HG03095 (cell line): ENCODE data around the gene ZMIZ2.
A peak's percentile ranks its signal among the peaks of the same experiment; 100 is the strongest.
"Not testable (repeated sequence)": the region's sequence is repeated elsewhere in the genome, so short reads cannot be mapped to it uniquely, and the experiment has no call there.

ENCODE experiments used
- ATAC-seq: cut with Tn5 transposase; IDR thresholded peaks from one replicate; pipeline ENCODE4 v1.9.1; 2021; ENCODE audit warnings: moderate library complexity; ENCODE audit not compliant: unreplicated experiment

ZMIZ2 gene

DNA sequence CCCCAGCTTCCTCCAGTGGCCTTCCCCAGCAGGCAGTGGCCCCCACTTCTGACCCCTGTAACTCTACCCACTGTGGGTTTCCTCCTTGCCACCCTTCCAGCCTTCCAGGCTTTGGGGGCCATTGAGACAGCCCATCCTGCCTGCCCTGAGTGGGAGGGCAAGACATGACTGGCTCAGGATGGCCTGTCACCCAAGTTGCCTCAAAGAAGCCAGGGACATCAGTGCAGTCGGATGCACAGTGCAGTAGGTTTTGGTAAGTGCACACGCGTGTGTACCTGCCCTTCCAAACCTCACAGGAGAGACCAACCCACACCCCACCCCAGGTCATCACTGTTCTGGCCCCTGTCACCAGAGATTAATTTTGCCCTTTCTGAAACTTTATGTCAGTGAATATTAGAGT is 22.7 kb downstream of the ZMIZ2 start:
- ATAC-seq: no peak

DNA sequence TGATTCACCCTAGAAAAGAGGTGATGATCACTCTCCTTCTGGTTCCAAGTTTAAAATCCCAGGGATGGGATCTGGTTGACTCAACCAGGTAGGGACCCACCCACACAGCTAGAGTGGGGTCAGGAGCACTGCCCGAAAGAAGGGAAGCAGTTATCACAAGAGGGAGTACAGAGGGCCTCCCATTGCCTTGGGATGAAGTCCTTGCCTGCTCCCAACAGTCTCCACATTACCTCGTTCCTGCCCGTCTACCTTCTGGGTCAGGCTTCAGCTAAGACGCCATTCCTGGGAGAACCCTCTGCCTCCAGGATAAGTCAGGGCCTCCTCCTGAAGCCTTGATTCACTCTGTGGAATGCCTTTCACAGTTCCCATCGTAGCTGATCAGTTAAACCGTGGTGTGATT is 23.8 kb downstream of the ZMIZ2 start:
- no peak for ATAC-seq

GRCh38 chr7:44772867-44773266 is 24.2 kb downstream of the ZMIZ2 start:
- ATAC-seq: no peak

DNA sequence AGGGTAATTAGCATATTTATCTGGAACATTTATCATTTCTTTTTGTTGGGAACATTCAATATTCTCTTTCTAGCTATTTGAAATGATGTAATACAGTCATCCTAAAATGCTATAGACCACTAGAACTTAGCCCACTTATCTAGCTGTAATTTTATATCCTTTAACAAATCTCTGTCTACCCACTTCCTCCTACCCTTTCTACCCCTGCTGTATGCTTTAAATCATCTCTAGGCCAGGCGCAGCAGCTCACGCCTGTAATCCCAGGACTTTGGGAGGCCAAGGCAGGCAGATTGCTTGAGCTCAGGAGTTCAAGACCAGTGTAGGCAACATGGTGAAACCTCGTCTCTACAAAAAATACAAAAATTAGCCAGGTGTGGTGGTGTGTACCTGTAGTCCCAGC is 25.8 kb downstream of the ZMIZ2 start:
- ATAC-seq: not testable (repeated sequence)

GRCh38 chr7:44775383-44776107 is 26.9 kb downstream of the ZMIZ2 start:
- ATAC-seq: no peak

GRCh38 chr7:44776211-44776610 is 27.6 kb downstream of the ZMIZ2 start:
- ATAC-seq: no peak

- no peak for ATAC-seq
Observed at GRCh38 chr7:44782460-44782859, 33.8 kb downstream of the ZMIZ2 start.

GRCh38 chr7:44783407-44783806 is 34.8 kb downstream of the ZMIZ2 start:
- no peak for ATAC-seq

- no peak for ATAC-seq
Observed at GRCh38 chr7:44784364-44784763, 35.7 kb downstream of the ZMIZ2 start.

- ATAC-seq: not testable (repeated sequence)
Observed at GRCh38 chr7:44785218-44785617, 36.6 kb downstream of the ZMIZ2 start.

DNA sequence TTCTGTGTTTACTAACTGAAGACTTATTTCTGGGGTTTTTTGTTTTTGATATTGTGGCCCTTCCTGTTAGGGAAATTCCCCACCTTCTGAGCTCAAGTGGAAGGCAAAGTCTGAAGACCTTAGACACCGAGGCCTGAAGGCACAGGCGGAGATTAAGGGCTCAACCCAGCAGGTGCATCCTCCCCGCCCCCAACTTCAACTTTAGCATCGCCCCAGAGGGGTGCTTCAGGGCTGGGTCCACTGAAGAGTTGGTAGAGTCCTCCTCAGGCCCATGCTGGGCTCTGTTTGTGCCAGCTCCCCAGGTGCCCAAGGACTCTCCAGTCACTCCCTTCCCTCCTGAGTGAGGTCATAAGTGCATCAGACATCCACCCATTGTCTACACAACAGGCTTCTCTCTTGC is 38.4 kb downstream of the ZMIZ2 start:
- no peak for ATAC-seq

GRCh38 chr7:44787762-44788161 is 39.1 kb downstream of the ZMIZ2 start:
- no peak for ATAC-seq

GRCh38 chr7:44789990-44790389 is 41.3 kb downstream of the ZMIZ2 start:
- ATAC-seq: no peak

DNA sequence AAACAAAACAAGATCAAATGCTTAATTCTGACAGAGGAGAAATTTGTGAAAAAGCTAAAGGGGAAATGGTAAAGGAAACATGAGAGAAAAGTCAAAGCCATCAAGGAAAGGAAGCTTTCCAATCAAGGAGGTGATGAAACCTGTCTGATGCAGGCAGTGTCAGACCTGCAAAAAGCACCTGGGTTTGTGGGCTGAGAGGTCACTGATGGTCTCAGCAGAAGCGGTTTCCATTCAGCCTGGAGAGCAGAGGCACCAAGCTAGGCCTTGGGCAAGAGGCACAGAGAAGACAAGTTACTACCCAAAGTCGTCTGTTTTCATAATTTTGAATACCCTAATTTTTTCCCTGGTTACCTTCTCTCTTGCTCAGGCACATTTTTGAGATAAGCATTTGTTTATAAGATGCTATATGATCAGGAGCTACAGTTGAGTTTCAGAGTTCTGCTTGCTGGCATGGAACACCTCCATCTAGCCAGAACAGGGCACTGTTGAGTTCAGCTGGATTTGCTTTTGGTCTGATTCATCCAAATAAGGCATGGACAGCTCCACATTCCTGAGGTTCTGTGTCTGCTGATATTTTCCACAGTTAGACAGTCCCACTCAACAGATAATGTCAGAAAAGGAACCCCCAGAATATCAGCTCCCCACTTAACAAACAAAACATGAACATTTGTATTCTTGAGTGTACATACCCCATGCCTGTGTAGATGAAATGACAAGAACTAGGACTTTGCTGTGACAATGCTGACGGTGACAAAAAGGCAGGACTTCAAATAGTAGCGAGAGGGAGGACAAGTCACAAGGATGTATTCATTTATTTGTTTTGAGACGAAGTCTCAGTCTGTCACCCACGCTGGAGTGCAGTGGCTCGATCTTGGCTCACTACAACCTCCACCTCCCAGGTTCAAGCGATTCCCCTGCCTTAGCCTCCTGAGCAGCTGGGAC is 42.9 kb downstream of the ZMIZ2 start:
- no peak for ATAC-seq

DNA sequence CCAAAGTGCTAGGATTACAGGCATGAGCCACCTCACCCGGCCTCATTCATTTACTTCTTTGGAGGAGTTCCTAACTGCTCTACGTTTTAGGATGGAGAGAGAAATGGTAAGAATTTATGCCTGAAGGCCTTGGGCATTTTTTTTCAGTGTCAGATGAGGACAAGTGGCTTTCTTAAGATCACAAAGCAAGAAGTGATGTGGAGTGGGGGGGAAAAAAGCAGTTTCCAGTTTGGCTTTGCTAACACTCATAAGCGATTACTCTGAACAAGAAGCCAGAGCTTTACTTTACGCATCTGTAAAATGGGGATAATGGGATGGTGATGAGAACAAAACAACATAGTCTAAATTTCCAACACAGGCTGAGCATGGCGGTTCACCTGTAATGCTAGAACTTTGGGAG is 45.3 kb downstream of the ZMIZ2 start:
- ATAC-seq: no peak

GRCh38 chr7:44794331-44794730 is 45.7 kb downstream of the ZMIZ2 start:
- no peak for ATAC-seq

- peak; percentile 19 for ATAC-seq
Observed at GRCh38 chr7:44796034-44796503, 47.4 kb downstream of the ZMIZ2 start.

GRCh38 chr7:44796504-44797328 is 48.1 kb downstream of the ZMIZ2 start, which contains the start of gene PPIA:
PPIA (plus strand) TSS chr7:44796681; CDS start chr7:44796725, 44 bp downstream.
- ATAC-seq: peak; percentile 81

GRCh38 chr7:44797329-44798258 is 48.9 kb downstream of the ZMIZ2 start:
- peak; percentile 49 for ATAC-seq
